ENCODE results near the gene CBFA2T3. TPM values are rescaled to one million over a fixed set of nuclear protein-coding genes. Genes with fewer than 3 reads are reported as not detected.
A peak's percentile ranks its signal among the peaks of the same experiment; 100 is the strongest.

Gene CBFA2T3
- total and polyA plus RNA-seq, 8 donors = 3.8 to 10.4 (median 5.4) TPM

DNA sequence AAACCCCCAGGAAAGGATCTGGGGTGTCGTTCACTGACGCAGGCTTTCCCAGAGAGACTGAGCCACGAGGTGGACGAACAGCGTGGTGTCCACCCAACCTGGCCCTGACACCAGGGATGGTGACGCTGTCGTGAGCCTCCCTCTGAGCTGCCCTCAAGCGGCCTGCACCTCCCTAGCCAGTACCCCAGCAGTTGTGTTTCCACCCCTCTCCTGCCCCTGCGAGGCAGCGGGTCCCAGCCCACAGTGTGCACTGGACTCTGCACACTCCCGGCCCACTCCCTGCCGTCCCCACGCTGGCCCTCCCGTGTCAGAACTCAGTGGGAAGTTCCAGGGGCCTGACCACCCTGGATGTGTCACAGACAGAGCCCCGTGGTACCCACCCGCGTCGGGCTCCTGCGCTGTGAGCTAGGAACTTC lies 39.8 kb downstream of the CBFA2T3 start:
- H3K36me3 ChIP-seq = no peaks in the 10 kb centered on the region
- H3K9me3 ChIP-seq = no peaks in the 10 kb centered on the region
- peak overlapping the region; percentile 19 to 93 for H3K27ac ChIP-seq
- TF ChIP-seq, protein P1, sequence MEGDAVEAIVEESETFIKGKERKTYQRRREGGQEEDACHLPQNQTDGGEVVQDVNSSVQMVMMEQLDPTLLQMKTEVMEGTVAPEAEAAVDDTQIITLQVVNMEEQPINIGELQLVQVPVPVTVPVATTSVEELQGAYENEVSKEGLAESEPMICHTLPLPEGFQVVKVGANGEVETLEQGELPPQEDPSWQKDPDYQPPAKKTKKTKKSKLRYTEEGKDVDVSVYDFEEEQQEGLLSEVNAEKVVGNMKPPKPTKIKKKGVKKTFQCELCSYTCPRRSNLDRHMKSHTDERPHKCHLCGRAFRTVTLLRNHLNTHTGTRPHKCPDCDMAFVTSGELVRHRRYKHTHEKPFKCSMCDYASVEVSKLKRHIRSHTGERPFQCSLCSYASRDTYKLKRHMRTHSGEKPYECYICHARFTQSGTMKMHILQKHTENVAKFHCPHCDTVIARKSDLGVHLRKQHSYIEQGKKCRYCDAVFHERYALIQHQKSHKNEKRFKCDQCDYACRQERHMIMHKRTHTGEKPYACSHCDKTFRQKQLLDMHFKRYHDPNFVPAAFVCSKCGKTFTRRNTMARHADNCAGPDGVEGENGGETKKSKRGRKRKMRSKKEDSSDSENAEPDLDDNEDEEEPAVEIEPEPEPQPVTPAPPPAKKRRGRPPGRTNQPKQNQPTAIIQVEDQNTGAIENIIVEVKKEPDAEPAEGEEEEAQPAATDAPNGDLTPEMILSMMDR (IDR thresholded peaks at IDR 0.05) = no peak
- intact Hi-C loops (cut with DNase I) = no loop called here
- peaks cover 12 to 64% of the 10 kb centered on the region in 2 donors for H3K4me1 ChIP-seq
- peaks cover 18 to 70% of the 10 kb centered on the region in 2 donors for H3K27me3 ChIP-seq
- peak overlapping the region in 1 of 2 donors; percentile 26 for H3K4me3 ChIP-seq
- ATAC-seq (no peak), DNase-seq (no peak)

DNA sequence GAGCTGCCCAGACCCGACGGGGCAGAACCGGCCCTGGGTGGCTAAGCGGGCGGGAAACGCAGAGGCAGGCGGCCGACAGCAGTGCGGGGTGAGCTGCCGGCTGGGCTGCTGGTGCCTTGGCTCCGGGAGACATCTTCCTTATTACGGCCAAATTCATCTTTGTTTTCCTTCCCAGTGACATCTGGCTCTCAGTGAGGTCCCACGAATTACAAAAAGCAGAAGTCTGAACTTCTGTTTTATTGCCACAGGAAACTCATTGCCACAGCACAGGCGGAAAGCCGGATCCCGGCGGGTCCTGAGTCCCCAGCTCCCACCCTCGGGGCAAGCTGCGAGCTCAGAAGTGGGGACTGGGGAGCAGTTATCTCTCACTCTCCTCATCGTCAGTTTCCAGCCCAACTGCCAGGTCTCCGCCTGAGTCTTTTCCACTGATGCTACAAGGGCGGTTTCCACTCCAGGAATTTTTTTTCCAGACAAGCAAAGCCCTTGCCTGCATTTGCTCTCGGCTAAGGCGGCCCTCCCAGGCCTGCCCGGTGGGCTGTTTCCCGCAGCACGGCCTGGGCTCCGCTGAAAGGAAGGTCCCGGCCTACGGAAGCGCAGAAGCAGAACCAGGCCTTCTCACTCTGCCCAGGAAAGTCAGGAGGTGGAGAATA lies 40.3 kb downstream of the CBFA2T3 start:
- Histone ChIP-seq H3K27ac (peak overlapping the region; percentile 19 to 93), H3K4me1 (peaks cover 12 to 59% of the 10 kb centered on the region in 2 donors), H3K36me3 (no peaks in the 10 kb centered on the region), H3K27me3 (peaks cover 16 to 64% of the 10 kb centered on the region in 2 donors), H3K4me3 (peak overlapping the region in 1 of 2 donors; percentile 26), H3K9me3 (no peaks in the 10 kb centered on the region)
- DNase-seq (peak in 2 of 4 donors; percentile 69 to 91), ATAC-seq (peak; percentile 36)
- intact Hi-C loops (cut with DNase I) = no loop called here
- TF ChIP-seq, protein P1 (IDR thresholded peaks at IDR 0.05) = no peak

DNA sequence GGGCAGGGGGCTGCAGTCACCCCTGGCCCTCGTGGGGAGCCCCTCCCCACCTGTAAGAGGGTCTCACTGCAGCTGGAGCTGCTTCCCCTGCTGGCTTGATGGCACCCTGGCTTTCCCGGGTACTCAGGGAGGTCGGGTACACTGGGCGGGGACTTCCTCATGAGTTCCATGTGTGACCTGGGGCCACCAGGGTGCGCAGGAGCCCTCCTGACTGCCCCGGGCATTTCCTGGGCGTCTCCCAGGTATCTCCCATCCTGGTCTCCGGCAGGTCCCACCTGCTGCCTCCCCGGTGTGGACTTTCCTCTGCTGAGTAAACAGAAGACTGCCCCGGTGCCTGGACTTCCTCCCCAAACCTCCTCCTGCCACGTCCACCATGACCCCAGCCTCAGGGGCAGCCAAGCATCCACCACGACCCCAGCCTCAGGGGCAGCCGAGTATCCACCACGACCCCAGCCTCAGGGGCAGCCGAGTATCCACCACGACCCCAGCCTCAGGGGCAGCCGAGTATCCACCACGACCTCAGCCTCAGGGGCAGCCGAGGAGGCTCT lies 40.9 kb downstream of the CBFA2T3 start:
- Histone ChIP-seq H3K4me3 (peak overlapping the region in 1 of 2 donors; percentile 26), H3K27ac (peak overlapping the region; percentile 19 to 93), H3K27me3 (peaks cover 16 to 60% of the 10 kb centered on the region in 2 donors), H3K9me3 (no peaks in the 10 kb centered on the region), H3K4me1 (peaks cover 12 to 55% of the 10 kb centered on the region in 2 donors), H3K36me3 (no peaks in the 10 kb centered on the region)
- no peak for DNase-seq
- no peak for ATAC-seq
- TF ChIP-seq, protein P1 (IDR thresholded peaks at IDR 0.05) = no peak
- intact Hi-C loops (cut with DNase I) = no loop called here

DNA sequence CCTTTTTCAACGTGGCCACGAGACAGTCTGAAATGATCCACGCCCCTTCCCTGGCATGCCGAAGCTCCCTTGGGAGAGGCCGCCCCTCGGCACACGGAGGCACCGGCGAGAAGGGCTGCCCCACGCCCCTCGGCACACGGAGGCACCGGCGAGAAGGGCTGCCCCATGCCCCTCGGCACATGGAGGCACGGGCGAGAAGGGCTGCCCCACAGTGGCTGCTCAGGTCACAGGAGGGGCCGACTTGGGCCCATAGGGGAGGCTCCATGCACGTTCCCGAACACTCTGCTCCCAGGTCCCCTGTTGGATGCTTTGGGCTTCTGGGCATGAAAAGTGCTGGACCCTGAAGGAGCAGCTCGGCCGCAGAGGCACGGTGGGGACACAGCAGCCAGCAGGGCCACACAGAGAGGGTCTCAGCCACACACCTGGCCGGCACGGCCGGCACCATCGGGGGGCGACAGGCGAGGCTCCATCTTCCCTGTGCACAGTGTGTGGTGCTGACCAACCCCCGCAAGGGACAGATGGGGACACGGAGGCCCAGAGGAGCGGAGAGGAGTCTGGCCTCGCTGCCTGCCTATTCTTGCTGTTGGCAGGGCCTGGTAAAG lies 42.8 kb downstream of the CBFA2T3 start:
- Histone ChIP-seq H3K27me3 (peaks cover 0 to 41% of the 10 kb centered on the region in 2 donors), H3K9me3 (no peaks in the 10 kb centered on the region), H3K4me3 (no peak overlapping the region), H3K36me3 (no peaks in the 10 kb centered on the region), H3K4me1 (peaks cover 6 to 37% of the 10 kb centered on the region in 2 donors), H3K27ac (no peak overlapping the region)
- DNase-seq = no peak
- TF ChIP-seq, protein P1 (IDR thresholded peaks at IDR 0.05) = no peak
- no peak for ATAC-seq
- intact Hi-C loops (cut with DNase I) = no loop called here

DNA sequence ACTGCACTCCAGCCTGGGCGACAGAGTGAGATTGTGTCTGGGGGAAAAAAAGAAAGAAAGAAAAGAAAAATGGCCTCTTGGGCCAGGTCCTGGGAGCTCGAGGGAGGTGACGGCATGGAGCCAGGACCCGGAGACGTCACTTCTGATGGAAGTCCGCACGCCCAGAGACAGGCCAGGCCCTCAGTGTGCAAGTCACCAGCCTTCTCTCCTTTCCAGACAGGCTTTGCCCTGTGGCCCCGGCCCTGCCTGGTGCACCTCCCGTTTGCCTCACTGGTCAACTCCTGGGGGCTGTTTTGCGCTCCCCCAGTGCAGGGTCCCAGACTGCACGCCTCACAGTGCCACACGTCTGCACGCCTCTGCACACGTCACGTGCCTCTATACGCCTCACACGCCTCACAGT lies 44.1 kb downstream of the CBFA2T3 start:
- DNase-seq (no peak), ATAC-seq (no peak)
- Histone ChIP-seq H3K27me3 (peaks cover 0 to 37% of the 10 kb centered on the region in 2 donors), H3K4me1 (peaks cover 6 to 25% of the 10 kb centered on the region in 2 donors), H3K4me3 (no peak overlapping the region), H3K27ac (no peak overlapping the region), H3K9me3 (no peaks in the 10 kb centered on the region), H3K36me3 (no peaks in the 10 kb centered on the region)
- intact Hi-C loops (cut with DNase I) = no loop called here
- TF ChIP-seq, protein P1 (IDR thresholded peaks at IDR 0.05) = no peak
